HG02763 (cell line): ENCODE measurements around the gene MYO5B.

Source experiments
- ATAC-seq: cut with Tn5 transposase; IDR thresholded peaks from one replicate; pipeline ENCODE4 v1.9.1; 2021; ENCODE audit warnings: mild to moderate bottlenecking, moderate library complexity; ENCODE audit not compliant: unreplicated experiment

Gene MYO5B

DNA sequence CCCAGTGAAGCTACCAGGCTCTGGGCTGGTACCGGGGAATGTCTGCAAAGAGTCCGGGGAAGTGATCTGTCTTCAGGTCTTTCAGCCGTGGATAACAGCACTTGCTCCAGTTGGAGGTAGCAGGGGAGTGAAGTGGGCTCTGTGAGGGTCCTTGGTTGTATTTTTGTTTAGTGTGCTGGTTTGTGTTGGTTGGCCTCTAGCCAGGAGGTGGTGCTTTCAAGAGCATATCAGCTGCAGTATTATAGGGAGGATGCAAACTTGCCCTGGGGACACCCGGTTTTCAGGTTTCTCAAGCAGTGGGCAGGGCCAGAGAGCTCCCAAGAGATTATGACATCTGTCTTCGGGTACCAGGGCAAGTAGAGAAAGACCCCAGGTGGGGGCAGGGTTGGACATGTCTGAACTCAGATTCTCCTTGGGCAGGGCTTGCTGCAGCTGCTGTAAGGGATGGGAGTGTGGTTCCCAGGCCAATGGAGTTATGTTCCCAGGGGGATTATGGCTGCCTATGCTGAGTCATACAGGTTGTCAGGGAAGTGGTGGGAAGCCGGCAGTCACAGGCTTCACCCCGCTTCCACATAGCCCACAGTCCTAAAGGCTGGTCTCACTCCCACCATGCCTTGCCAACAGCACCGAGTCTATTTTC is 416.0 kb downstream of the MYO5B start:
- no peak for ATAC-seq
